SH-SY5Y (cell line): Measurements from ENCODE around the gene ATP8B4.

Experiments
- GATA2 ChIP-seq: IDR thresholded peaks from 2 replicates; pipeline ENCODE4 v1.6.1; 2011; ENCODE audit warnings: mild to moderate bottlenecking, low read depth, low read length
- GATA3 ChIP-seq: IDR thresholded peaks from 2 replicates; pipeline ENCODE4 v1.6.1; 2011; ENCODE audit warnings: low read depth, mild to moderate bottlenecking, low read length, moderate library complexity

DNA sequence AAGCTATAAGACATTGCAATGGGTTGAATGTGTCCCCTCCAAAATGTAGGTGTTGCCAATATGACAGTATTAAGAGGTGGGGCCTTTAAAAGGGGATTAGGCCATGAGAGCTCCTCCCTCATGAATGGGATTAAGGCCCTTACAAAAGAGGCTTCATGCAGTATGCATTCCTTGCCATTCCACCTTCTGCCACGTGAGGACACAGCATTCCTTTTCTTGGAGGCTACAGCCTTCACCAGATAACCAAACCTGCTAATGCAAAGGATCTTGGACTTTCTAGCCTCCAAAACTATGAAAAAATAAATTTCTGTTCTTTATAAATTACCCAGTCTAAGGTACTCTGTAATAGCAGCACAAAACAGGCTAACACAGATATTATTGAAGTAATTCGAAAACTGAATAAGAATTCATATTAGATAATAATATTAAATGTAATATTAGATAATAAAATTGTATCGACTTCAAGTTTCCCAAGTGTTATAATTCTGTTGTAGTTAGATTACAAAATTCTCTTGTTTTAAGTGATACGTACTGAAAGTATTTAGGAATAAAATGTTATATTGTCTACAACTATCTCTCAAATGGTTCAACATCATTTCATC, 29.4 kb upstream of the ATP8B4 start:
- TF ChIP-seq GATA2 (no peak), GATA3 (no peak)
